Measurements from ENCODE around the gene STAG2. TPM values are rescaled to one million over a fixed set of nuclear protein-coding genes. Genes with fewer than 3 reads are reported as not detected.

The STAG2 gene
- total RNA-seq, 1 donor from 2014 or later: 132 TPM

GRCh38 chrX:123971982-123972381, 10.5 kb downstream of the STAG2 start:
- H3K9ac ChIP-seq: no peak overlapping the region
- H3K36me3 ChIP-seq: no peaks in the 10 kb centered on the region
- TF ChIP-seq, protein P1, sequence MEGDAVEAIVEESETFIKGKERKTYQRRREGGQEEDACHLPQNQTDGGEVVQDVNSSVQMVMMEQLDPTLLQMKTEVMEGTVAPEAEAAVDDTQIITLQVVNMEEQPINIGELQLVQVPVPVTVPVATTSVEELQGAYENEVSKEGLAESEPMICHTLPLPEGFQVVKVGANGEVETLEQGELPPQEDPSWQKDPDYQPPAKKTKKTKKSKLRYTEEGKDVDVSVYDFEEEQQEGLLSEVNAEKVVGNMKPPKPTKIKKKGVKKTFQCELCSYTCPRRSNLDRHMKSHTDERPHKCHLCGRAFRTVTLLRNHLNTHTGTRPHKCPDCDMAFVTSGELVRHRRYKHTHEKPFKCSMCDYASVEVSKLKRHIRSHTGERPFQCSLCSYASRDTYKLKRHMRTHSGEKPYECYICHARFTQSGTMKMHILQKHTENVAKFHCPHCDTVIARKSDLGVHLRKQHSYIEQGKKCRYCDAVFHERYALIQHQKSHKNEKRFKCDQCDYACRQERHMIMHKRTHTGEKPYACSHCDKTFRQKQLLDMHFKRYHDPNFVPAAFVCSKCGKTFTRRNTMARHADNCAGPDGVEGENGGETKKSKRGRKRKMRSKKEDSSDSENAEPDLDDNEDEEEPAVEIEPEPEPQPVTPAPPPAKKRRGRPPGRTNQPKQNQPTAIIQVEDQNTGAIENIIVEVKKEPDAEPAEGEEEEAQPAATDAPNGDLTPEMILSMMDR (IDR thresholded peaks at IDR 0.05): no peak
- TF ChIP-seq EZH2phosphoT487 (IDR thresholded peaks at IDR 0.05) (no peak), EZH2 (IDR thresholded peaks at IDR 0.05) (no peak)
- Mint-ChIP-seq H3K9me3 (peaks cover 30% of the 10 kb centered on the region), H3K4me3 (no peak overlapping the region), H3K27me3 (ENCODE audit: insufficient read depth, low read depth) (no peaks in the 10 kb centered on the region), H3K27ac (no peak overlapping the region), H3K36me3 (peaks cover 38% of the 10 kb centered on the region), H3K4me1 (peaks cover 12% of the 10 kb centered on the region)
- no peaks in the 10 kb centered on the region for H3K27me3 ChIP-seq
- no peaks in the 10 kb centered on the region for H3K4me1 ChIP-seq
- H2AFZ ChIP-seq (replicated peaks): no peak overlapping the region
- H3K9me3 ChIP-seq (ENCODE audit: low read depth): peaks cover 3% of the 10 kb centered on the region
- no peak overlapping the region for H3K27ac ChIP-seq
- peaks cover 72% of the 10 kb centered on the region for H4K20me1 ChIP-seq (ENCODE audit: low read depth)
- DNase-seq (ENCODE audit: low spot score): no peak
- H3K4me3 ChIP-seq: no peak overlapping the region
- no peak overlapping the region for H3K4me2 ChIP-seq
- H3F3A ChIP-seq (ENCODE audit: low read depth): no peaks in the 10 kb centered on the region
- peaks cover 100% of the 10 kb centered on the region for H3K79me2 ChIP-seq (ENCODE audit: low read depth)

DNA sequence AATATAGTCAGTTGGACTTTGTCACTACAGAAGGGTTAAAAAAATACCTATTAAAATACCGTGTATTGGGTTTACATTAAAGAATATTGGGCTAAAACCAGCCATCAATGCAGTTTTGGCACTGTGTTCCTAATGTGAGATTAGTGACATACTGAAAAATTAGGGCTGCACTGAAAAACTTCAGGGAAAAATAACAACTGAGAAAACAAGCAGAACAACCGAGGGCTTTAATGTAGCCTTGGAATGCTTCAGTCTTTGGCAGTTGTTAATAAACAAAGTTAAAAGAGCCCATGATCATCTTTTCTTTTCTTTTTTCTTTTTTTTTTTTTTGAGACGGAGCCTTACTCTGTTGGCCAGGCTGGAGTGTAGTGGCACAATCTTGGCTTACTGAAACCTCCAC, 12.4 kb downstream of the STAG2 start:
- H3K4me3 ChIP-seq: no peak overlapping the region
- Mint-ChIP-seq H3K4me1 (peaks cover 12% of the 10 kb centered on the region), H3K27me3 (ENCODE audit: insufficient read depth, low read depth) (no peaks in the 10 kb centered on the region), H3K4me3 (no peak overlapping the region), H3K9me3 (peaks cover 20% of the 10 kb centered on the region), H3K27ac (no peak overlapping the region), H3K36me3 (peaks cover 27% of the 10 kb centered on the region)
- peaks cover 100% of the 10 kb centered on the region for H3K79me2 ChIP-seq (ENCODE audit: low read depth)
- no peak overlapping the region for H3K27ac ChIP-seq
- H3K9ac ChIP-seq: no peak overlapping the region
- H3K27me3 ChIP-seq: no peaks in the 10 kb centered on the region
- H3K9me3 ChIP-seq (ENCODE audit: low read depth): peaks cover 3% of the 10 kb centered on the region
- TF ChIP-seq, protein P1 (IDR thresholded peaks at IDR 0.05): no peak
- TF ChIP-seq EZH2phosphoT487 (IDR thresholded peaks at IDR 0.05) (no peak), EZH2 (IDR thresholded peaks at IDR 0.05) (no peak)
- no peaks in the 10 kb centered on the region for H3K36me3 ChIP-seq
- no peak for DNase-seq (ENCODE audit: low spot score)
- H2AFZ ChIP-seq (replicated peaks): no peak overlapping the region
- H3F3A ChIP-seq (ENCODE audit: low read depth): no peaks in the 10 kb centered on the region
- H4K20me1 ChIP-seq (ENCODE audit: low read depth): peaks cover 75% of the 10 kb centered on the region
- no peak overlapping the region for H3K4me2 ChIP-seq
- no peaks in the 10 kb centered on the region for H3K4me1 ChIP-seq

- no peak overlapping the region for H3K4me3 ChIP-seq
- no peaks in the 10 kb centered on the region for H3K36me3 ChIP-seq
- Mint-ChIP-seq H3K27me3 (ENCODE audit: insufficient read depth, low read depth) (no peaks in the 10 kb centered on the region), H3K27ac (no peak overlapping the region), H3K4me3 (no peak overlapping the region), H3K36me3 (peaks cover 17% of the 10 kb centered on the region), H3K4me1 (peaks cover 17% of the 10 kb centered on the region), H3K9me3 (peaks cover 14% of the 10 kb centered on the region)
- peaks cover 1% of the 10 kb centered on the region for H3K9me3 ChIP-seq (ENCODE audit: low read depth)
- H3K4me1 ChIP-seq: no peaks in the 10 kb centered on the region
- H2AFZ ChIP-seq (replicated peaks): no peak overlapping the region
- H3K9ac ChIP-seq: no peak overlapping the region
- TF ChIP-seq, protein P1 (IDR thresholded peaks at IDR 0.05): no peak
- TF ChIP-seq EZH2 (IDR thresholded peaks at IDR 0.05) (no peak), EZH2phosphoT487 (IDR thresholded peaks at IDR 0.05) (no peak)
- H3K27me3 ChIP-seq: no peaks in the 10 kb centered on the region
- H3K4me2 ChIP-seq: no peak overlapping the region
- no peaks in the 10 kb centered on the region for H3F3A ChIP-seq (ENCODE audit: low read depth)
- no peak for DNase-seq (ENCODE audit: low spot score)
- no peak overlapping the region for H3K27ac ChIP-seq
- H4K20me1 ChIP-seq (ENCODE audit: low read depth): peaks cover 76% of the 10 kb centered on the region
- peaks cover 100% of the 10 kb centered on the region for H3K79me2 ChIP-seq (ENCODE audit: low read depth)
Observed at GRCh38 chrX:123975180-123975579, 13.7 kb downstream of the STAG2 start.

All from neural progenitor cell (in vitro differentiated cells).